ENCODE results near the gene HNRNPF.

DNA sequence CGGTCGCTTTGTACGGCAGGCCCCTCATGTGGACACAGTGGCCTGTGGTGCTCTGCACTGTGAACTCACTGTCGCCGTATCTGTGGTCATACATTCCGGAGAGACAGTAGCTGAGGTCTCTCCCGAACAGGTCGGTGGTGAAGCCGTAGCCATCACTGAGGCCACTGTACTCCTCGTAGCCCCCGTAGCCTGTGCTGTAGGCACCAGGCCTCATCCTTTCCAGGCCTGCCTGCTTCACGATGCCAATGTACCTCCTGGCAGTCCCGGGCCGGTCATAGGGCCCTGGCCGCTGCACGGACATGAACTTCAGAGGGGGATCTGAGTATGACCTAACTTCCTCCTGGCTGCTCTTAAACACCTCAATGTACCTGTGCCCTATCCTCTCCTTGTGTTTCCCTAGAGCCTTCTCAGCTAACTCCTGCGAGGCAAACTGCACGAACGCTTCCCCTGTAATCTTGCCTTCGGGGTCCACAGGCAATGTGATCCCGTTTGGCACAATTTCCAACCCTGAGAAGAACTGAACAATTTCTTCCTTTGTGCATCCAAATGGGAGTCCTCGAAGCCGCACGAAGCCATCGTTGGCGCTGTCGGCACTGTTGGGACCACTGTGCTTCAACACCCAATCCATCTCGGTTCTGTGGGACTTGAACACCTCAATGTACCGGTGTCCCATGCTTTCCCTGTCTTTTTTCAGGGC, 21.9 kb downstream of the HNRNPF start:
- no peak for TF ChIP-seq BHLHE40 (IDR thresholded peaks at IDR 0.05; ENCODE audit: low read depth, low read length)
- no peak for TF ChIP-seq RFX5 (IDR thresholded peaks at IDR 0.05; ENCODE audit: low read depth, low read length)
- TF ChIP-seq SMC3 (IDR thresholded peaks at IDR 0.05; ENCODE audit: low read depth, low read length): no peak
